Fibroblast of skin of back (primary cell): ENCODE measurements around the gene FNDC3A. TPM values are rescaled to one million over a fixed set of nuclear protein-coding genes. Genes with fewer than 3 reads are reported as not detected.

ENCODE experiments used
- DNase-seq: peaks from one replicate; pipeline ENCODE4 v3.0.0-alpha.2; 2013
- polyA plus RNA-seq, 2 experiments: library from polyadenylated mRNA; unstranded; fragments of 120-200 nt; gene quantifications; one replicate each; pipeline ENCODE4 v1.2.1, GENCODE V29; 2013; ENCODE audit not compliant: insufficient read length in 2 of 2

FNDC3A gene
- polyA plus RNA-seq (2013, experiment 1 of 2; ENCODE audit: insufficient read length) = 20.7 TPM
- 22.1 TPM for polyA plus RNA-seq (2013, experiment 2 of 2; ENCODE audit: insufficient read length)

GRCh38 chr13:48975856-48976575 is at the start of gene FNDC3A:
Gene FNDC3A (plus strand): TSS chr13:48975912. CDS start chr13:49006191, 30,279 bp downstream.
- peak; percentile 83 for DNase-seq

GRCh38 chr13:48928757-48929430 is 46.8 kb upstream of the FNDC3A start:
- no peak for DNase-seq

GRCh38 chr13:48930918-48931317 is 44.8 kb upstream of the FNDC3A start:
- no peak for DNase-seq

GRCh38 chr13:48938308-48938943 is 37.3 kb upstream of the FNDC3A start:
- DNase-seq = no peak

GRCh38 chr13:48939728-48940127 is 36.0 kb upstream of the FNDC3A start:
- DNase-seq = no peak

GRCh38 chr13:48942131-48942530 is 33.6 kb upstream of the FNDC3A start:
- DNase-seq = peak; percentile 49

- DNase-seq = peak; percentile 2
Observed at GRCh38 chr13:48944221-48944620, 31.5 kb upstream of the FNDC3A start.

- no peak for DNase-seq
Observed at GRCh38 chr13:48945626-48946025, 30.1 kb upstream of the FNDC3A start.

GRCh38 chr13:48946163-48946562 is 29.5 kb upstream of the FNDC3A start:
- DNase-seq = no peak

GRCh38 chr13:48949566-48950500 is 25.9 kb upstream of the FNDC3A start:
- DNase-seq = no peak

GRCh38 chr13:48950501-48950875 is 25.2 kb upstream of the FNDC3A start:
- DNase-seq = no peak

- DNase-seq = peak; percentile 35
Observed at GRCh38 chr13:48954081-48954480, 21.6 kb upstream of the FNDC3A start.

GRCh38 chr13:48955536-48955935 is 20.2 kb upstream of the FNDC3A start:
- DNase-seq = no peak

- DNase-seq = no peak
Observed at GRCh38 chr13:48961379-48961778, 14.3 kb upstream of the FNDC3A start.

GRCh38 chr13:48962281-48962680 is 13.4 kb upstream of the FNDC3A start:
- DNase-seq = no peak

- no peak for DNase-seq
Observed at GRCh38 chr13:48965736-48966135, 10.0 kb upstream of the FNDC3A start.

- DNase-seq = no peak
Observed at GRCh38 chr13:48969685-48970084, 6.0 kb upstream of the FNDC3A start.

GRCh38 chr13:48973845-48974431 is 1.8 kb upstream of the FNDC3A start:
- DNase-seq = no peak

- DNase-seq = peak; percentile 68
Observed at GRCh38 chr13:48975101-48975855, 434 bp upstream of the FNDC3A start.

- no peak for DNase-seq
Observed at GRCh38 chr13:48976576-48977285, 1.0 kb downstream of the FNDC3A start.

- no peak for DNase-seq
Observed at GRCh38 chr13:48977286-48977625, 1.5 kb downstream of the FNDC3A start.
